DND-41 (cell line): ENCODE data around the gene NCOR2.
A peak's percentile ranks its signal among the peaks of the same experiment; 100 is the strongest.

ENCODE experiments used
- ATAC-seq: fragments of 200-7000 bp; cut with Tn5 transposase; 3 replicates; pipeline ENCODE4 v1.9.1; 2021; ENCODE audit warnings: low read depth; ENCODE audit not compliant: insufficient read depth
- DNase-seq: peaks from one replicate; pipeline ENCODE4 v3.0.0-alpha.2; 2020
- H2AFZ ChIP-seq: 2 replicates; pipeline ENCODE4 v1.6.0; 2012; ENCODE audit warnings: low read depth, low read length
- H3K27ac ChIP-seq: 2 replicates; pipeline ENCODE4 v1.5.1; 2012; ENCODE audit warnings: low read length, inconsistent platforms
- H3K27me3 ChIP-seq: fragments of 200-600 bp; sonication (generic); 2 replicates; pipeline ENCODE4 v1.6.0; 2012; ENCODE audit warnings: low read length, mild to moderate bottlenecking, inconsistent platforms; ENCODE audit not compliant: insufficient read depth, poor library complexity
- H3K36me3 ChIP-seq: 2 replicates; pipeline ENCODE4 v1.5.1; 2012; ENCODE audit warnings: low read length, inconsistent platforms; ENCODE audit not compliant: insufficient read depth
- H3K4me1 ChIP-seq: 2 replicates; pipeline ENCODE4 v1.5.1; 2012; ENCODE audit warnings: mild to moderate bottlenecking, low read length; ENCODE audit not compliant: insufficient read depth
- H3K4me2 ChIP-seq: 2 replicates; pipeline ENCODE4 v1.6.0; 2012; ENCODE audit warnings: mild to moderate bottlenecking, moderate library complexity, low read length, inconsistent platforms; ENCODE audit not compliant: insufficient read depth
- H3K4me3 ChIP-seq, 2 experiments: fragments of 200-600 bp in 1 of 2; shearing (Covaris generic) in 1 of 2; 2 replicates each; pipeline ENCODE4 v1.5.1; 2012 to 2016; ENCODE audit warnings: inconsistent platforms in 2 of 2, low read length in 2 of 2, mild to moderate bottlenecking in 2 of 2, low read depth in 1 of 2, moderate library complexity in 1 of 2
- H3K79me2 ChIP-seq: 2 replicates; pipeline ENCODE4 v1.6.0; 2012; ENCODE audit warnings: low read length, inconsistent platforms; ENCODE audit not compliant: insufficient read depth
- H3K9ac ChIP-seq: 2 replicates; pipeline ENCODE4 v1.6.0; 2012; ENCODE audit warnings: low read depth, mild to moderate bottlenecking, inconsistent platforms, low read length, moderate library complexity
- H3K9me3 ChIP-seq: 2 replicates; pipeline ENCODE4 v1.5.1; 2012; ENCODE audit warnings: low read length, moderate library complexity, mild to moderate bottlenecking, inconsistent platforms; ENCODE audit not compliant: insufficient read depth, severe bottlenecking
- H4K20me1 ChIP-seq: 2 replicates; pipeline ENCODE4 v1.6.0; 2012; ENCODE audit warnings: low read length; ENCODE audit not compliant: insufficient read depth
- EZH2 ChIP-seq: IDR thresholded peaks from 3 replicates; pipeline ENCODE4 v1.6.1; 2012; ENCODE audit warnings: borderline replicate concordance, low read depth, mild to moderate bottlenecking, moderate library complexity, low read length, inconsistent platforms; ENCODE audit not compliant: severe bottlenecking
- TF ChIP-seq, protein P1 (sequence below): IDR thresholded peaks from 2 replicates; pipeline ENCODE4 v1.5.1; 2012; ENCODE audit warnings: borderline replicate concordance, low read length, moderate library complexity, mild to moderate bottlenecking; ENCODE audit not compliant: poor library complexity, severe bottlenecking; ENCODE audit errors: extremely low read depth

The NCOR2 gene

DNA sequence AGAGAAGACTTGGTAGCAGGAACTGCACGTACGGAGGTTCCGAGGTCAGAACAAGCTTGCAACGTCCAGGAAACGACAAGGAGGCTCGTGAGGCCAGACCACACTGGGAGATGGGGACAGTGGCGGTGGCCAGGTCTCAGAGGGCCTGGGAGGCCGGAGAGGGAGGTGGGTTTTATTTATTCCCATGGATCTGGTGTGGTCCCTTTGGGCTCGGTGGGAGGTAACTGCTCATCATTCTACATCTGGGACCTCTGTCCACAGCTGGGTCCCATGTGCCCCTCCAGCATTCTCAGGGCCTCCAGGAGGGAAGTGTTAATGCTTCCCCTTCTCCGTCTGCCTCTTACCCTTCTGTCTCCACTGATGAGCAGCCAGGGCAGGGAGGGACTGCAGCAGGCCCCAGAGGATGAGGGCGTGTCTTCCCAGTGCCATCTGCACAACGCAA, 35.7 kb upstream of the NCOR2 start:
- TF ChIP-seq EZH2, result no peak
- TF ChIP-seq, protein P1, sequence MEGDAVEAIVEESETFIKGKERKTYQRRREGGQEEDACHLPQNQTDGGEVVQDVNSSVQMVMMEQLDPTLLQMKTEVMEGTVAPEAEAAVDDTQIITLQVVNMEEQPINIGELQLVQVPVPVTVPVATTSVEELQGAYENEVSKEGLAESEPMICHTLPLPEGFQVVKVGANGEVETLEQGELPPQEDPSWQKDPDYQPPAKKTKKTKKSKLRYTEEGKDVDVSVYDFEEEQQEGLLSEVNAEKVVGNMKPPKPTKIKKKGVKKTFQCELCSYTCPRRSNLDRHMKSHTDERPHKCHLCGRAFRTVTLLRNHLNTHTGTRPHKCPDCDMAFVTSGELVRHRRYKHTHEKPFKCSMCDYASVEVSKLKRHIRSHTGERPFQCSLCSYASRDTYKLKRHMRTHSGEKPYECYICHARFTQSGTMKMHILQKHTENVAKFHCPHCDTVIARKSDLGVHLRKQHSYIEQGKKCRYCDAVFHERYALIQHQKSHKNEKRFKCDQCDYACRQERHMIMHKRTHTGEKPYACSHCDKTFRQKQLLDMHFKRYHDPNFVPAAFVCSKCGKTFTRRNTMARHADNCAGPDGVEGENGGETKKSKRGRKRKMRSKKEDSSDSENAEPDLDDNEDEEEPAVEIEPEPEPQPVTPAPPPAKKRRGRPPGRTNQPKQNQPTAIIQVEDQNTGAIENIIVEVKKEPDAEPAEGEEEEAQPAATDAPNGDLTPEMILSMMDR, result no peak
- DNase-seq (no peak), ATAC-seq (no peak)
- no peak overlapping the region for H3K4me2 ChIP-seq
- no peak overlapping the region for H3K27ac ChIP-seq
- H2AFZ ChIP-seq, result no peak overlapping the region
- H3K36me3 ChIP-seq, result no peaks in the 10 kb centered on the region
- no peak overlapping the region for H3K4me3 ChIP-seq
- H3K9ac ChIP-seq, result no peak overlapping the region
- no peaks in the 10 kb centered on the region for H3K27me3 ChIP-seq
- H3K79me2 ChIP-seq, result no peaks in the 10 kb centered on the region
- 0 out of 2 replicates have a peak, but pooled peaks cover 1% of the 10 kb centered on the region for H4K20me1 ChIP-seq
- H3K9me3 ChIP-seq, result peaks cover 2% of the 10 kb centered on the region
- H3K4me1 ChIP-seq, result peaks cover under 1% of the 10 kb centered on the region

DNA sequence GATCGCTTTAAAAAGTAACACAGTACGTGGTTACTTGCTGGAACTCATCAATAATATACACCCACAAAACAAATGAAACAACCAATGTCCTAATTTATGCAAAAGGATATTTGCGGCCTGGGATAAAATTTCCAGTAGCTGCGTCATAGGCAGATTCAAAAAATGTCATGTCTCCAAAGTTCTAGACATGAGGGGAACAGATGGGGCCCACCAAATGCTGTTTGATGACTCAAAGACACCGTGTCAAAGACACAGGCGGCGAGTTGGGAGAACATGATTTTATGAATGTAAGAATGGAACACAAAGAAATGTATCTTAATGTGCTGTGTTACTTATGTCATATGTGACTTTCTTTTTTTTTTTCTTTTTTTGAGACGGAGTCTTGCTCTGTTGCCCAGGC, 34.3 kb upstream of the NCOR2 start:
- Histone ChIP-seq H4K20me1 (no peaks in the 10 kb centered on the region), H3K9me3 (peaks cover 2% of the 10 kb centered on the region), H3K36me3 (no peaks in the 10 kb centered on the region), H2AFZ (no peak overlapping the region), H3K79me2 (no peaks in the 10 kb centered on the region), H3K27ac (no peak overlapping the region), H3K27me3 (no peaks in the 10 kb centered on the region), H3K4me1 (no peaks in the 10 kb centered on the region), H3K4me3 (no peak overlapping the region), H3K4me2 (no peak overlapping the region), H3K9ac (no peak overlapping the region)
- ATAC-seq (no peak), DNase-seq (no peak)
- TF ChIP-seq EZH2, result no peak
- TF ChIP-seq, protein P1, result no peak

DNA sequence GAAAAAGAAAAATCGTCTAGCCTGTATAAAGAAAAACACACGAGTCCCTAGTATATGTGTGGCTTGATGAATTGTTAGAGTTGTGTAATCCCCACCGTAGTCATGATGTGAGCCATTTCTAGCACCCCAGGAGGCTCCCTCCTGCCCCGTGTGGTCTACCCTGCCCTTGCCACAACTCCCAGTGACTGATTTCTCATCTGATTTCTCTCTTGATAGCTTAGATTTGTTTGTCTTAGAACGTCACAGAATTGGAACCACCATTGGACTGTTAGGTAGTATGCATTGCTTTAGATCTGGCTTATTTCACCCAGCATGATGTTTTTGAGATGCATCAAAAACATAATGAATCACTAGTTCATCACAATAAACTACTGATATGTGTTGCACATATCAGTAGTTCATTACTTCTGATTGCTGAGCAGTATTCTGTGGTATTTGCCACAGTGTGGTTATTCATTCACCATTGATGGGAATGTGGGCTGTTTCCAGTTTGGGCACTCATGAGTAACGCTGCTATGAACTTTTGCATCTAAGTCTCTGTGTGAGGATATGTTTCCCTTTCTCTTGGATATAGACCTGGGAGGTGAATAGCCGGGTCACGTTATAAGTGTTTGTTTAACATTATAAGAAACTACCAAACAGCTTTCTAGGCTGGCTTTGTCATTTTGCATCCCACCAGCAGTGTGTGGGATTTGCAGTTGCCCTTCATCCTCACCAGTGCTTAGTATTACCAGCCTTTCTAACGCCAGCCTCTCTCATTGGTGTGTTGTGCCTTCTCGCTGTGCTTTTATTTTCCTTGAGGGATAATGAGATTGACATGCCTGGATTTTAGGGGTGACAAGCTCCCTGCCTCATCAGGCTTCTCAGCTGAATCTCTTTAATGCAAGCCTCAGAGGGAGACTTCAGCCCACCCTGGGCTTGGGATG, 31.9 kb upstream of the NCOR2 start:
- no peaks in the 10 kb centered on the region for H3K79me2 ChIP-seq
- H4K20me1 ChIP-seq, result no peaks in the 10 kb centered on the region
- no peak for DNase-seq
- no peak overlapping the region for H3K9ac ChIP-seq
- ATAC-seq, result no peak; the same call in 2 of the 3 replicates
- TF ChIP-seq, protein P1, result peak; percentile 23
- TF ChIP-seq EZH2, result no peak
- no peak overlapping the region for H3K27ac ChIP-seq
- no peaks in the 10 kb centered on the region for H3K36me3 ChIP-seq
- no peak overlapping the region for H3K4me2 ChIP-seq
- H3K4me3 ChIP-seq, result no peak overlapping the region
- no peak overlapping the region for H2AFZ ChIP-seq
- peaks cover 2% of the 10 kb centered on the region for H3K9me3 ChIP-seq
- no peaks in the 10 kb centered on the region for H3K27me3 ChIP-seq
- H3K4me1 ChIP-seq, result no peaks in the 10 kb centered on the region
